GM23338 (cell line): ENCODE measurements around the gene PCNT. TPM values are rescaled to one million over a fixed set of nuclear protein-coding genes. Genes with fewer than 3 reads are reported as not detected.

Experiments used
- ATAC-seq: fragments of 200-7000 bp; cut with Tn5 transposase; 3 replicates; pipeline ENCODE4 v1.9.1; 2020
- DNase-seq: peaks from one replicate; pipeline ENCODE4 v3.0.0-alpha.2; 2015; ENCODE audit warnings: low spot score
- H2AFZ ChIP-seq: fragments of 200-600 bp; sonication (generic); 2 replicates; pipeline ENCODE4 v1.8.0; 2016; ENCODE audit warnings: antibody characterized with exemption, mild to moderate bottlenecking, moderate library complexity
- H3F3A ChIP-seq: fragments of 200-600 bp; sonication (generic); replicated peaks from 2 replicates; pipeline ENCODE4 v1.8.0; 2017; ENCODE audit warnings: antibody characterized with exemption, mixed run types, low read depth
- H3K27ac ChIP-seq: fragments of 200-600 bp; sonication (generic); 2 replicates; pipeline ENCODE4 v1.6.1; 2016; ENCODE audit warnings: low read depth
- H3K27me3 ChIP-seq: fragments of 200-600 bp; sonication (generic); 2 replicates; pipeline ENCODE4 v1.8.0; 2016; ENCODE audit warnings: mild to moderate bottlenecking, mixed run types, moderate library complexity; ENCODE audit not compliant: insufficient read depth
- H3K36me3 ChIP-seq: fragments of 200-600 bp; sonication (generic); 2 replicates; pipeline ENCODE4 v1.8.0; 2016; ENCODE audit warnings: mild to moderate bottlenecking; ENCODE audit not compliant: insufficient read depth
- H3K4me1 ChIP-seq: fragments of 200-600 bp; sonication (generic); 2 replicates; pipeline ENCODE4 v1.8.0; 2016; ENCODE audit warnings: mild to moderate bottlenecking, moderate library complexity; ENCODE audit not compliant: insufficient read depth
- H3K4me2 ChIP-seq: fragments of 200-600 bp; sonication (generic); 2 replicates; pipeline ENCODE4 v1.7.1; 2017; ENCODE audit warnings: mixed run types
- H3K4me3 ChIP-seq: fragments of 200-600 bp; sonication (generic); 2 replicates; pipeline ENCODE4 v1.6.1; 2016; ENCODE audit warnings: mixed run types
- H3K79me2 ChIP-seq: fragments of 200-600 bp; sonication (generic); replicated peaks from 2 replicates; pipeline ENCODE4 v1.8.0; 2017; ENCODE audit warnings: mild to moderate bottlenecking; ENCODE audit not compliant: insufficient read depth
- H3K9me2 ChIP-seq: fragments of 200-600 bp; sonication (generic); 2 replicates; pipeline ENCODE4 v1.8.0; 2017; ENCODE audit not compliant: insufficient read depth
- H4K20me1 ChIP-seq: fragments of 200-600 bp; sonication (generic); replicated peaks from 2 replicates; pipeline ENCODE4 v1.8.0; 2017; ENCODE audit warnings: mild to moderate bottlenecking; ENCODE audit not compliant: insufficient read depth
- H3K27ac Mint-ChIP-seq: 2 replicates; pipeline ENCODE4 v1.8.0; 2020; ENCODE audit warnings: inconsistent platforms, mild to moderate bottlenecking, moderate library complexity, mixed read lengths
- H3K27me3 Mint-ChIP-seq: 3 replicates; pipeline ENCODE4 v1.8.0; 2022; ENCODE audit warnings: low read depth, mild to moderate bottlenecking, moderate library complexity, mixed read lengths, inconsistent platforms; ENCODE audit not compliant: insufficient read depth, poor library complexity
- H3K36me3 Mint-ChIP-seq: 3 replicates; pipeline ENCODE4 v1.8.0; 2021; ENCODE audit warnings: low read depth, mild to moderate bottlenecking, inconsistent platforms, moderate library complexity, mixed read lengths
- H3K4me1 Mint-ChIP-seq: 3 replicates; pipeline ENCODE4 v1.8.0; 2020; ENCODE audit warnings: mild to moderate bottlenecking, inconsistent platforms, mixed read lengths
- H3K4me3 Mint-ChIP-seq: 3 replicates; pipeline ENCODE4 v1.8.0; 2021; ENCODE audit warnings: moderate library complexity, mild to moderate bottlenecking, inconsistent platforms, mixed read lengths
- H3K9me3 Mint-ChIP-seq: 3 replicates; pipeline ENCODE4 v1.8.0; 2020; ENCODE audit warnings: moderate library complexity, mild to moderate bottlenecking, inconsistent platforms, mixed read lengths
- EZH2 ChIP-seq: fragments of 200-600 bp; sonication (generic); IDR thresholded peaks from one replicate; pipeline ENCODE4 v1.8.0; 2017; ENCODE audit warnings: antibody characterized with exemption, mild to moderate bottlenecking, low read depth; ENCODE audit not compliant: unreplicated experiment
- EZH2phosphoT487 ChIP-seq: fragments of 200-600 bp; sonication (generic); IDR thresholded peaks from one replicate; pipeline ENCODE4 v1.8.1; 2018; ENCODE audit warnings: antibody characterized with exemption; ENCODE audit not compliant: unreplicated experiment
- NANOG ChIP-seq: IDR thresholded peaks from 2 replicates; pipeline ENCODE4 v1.6.1; 2016; ENCODE audit warnings: antibody characterized with exemption, borderline replicate concordance
- STAT1 ChIP-seq: IDR thresholded peaks from one replicate; pipeline ENCODE4 v1.6.1; 2016; ENCODE audit warnings: antibody characterized with exemption; ENCODE audit not compliant: unreplicated experiment
- ZNF114 ChIP-seq: fragments of 250-450 bp; sonication (Bioruptor Pico); IDR thresholded peaks from 2 replicates; pipeline ENCODE4 v1.5.0; 2020; ENCODE audit warnings: mild to moderate bottlenecking, moderate library complexity
- ZNF331 ChIP-seq: fragments of 250-450 bp; sonication (Bioruptor Pico); IDR thresholded peaks from 2 replicates; pipeline ENCODE4 v1.5.0; 2020; ENCODE audit warnings: low read depth, mild to moderate bottlenecking, moderate library complexity
- polyA plus RNA-seq: library from polyadenylated mRNA; unstranded; fragments of >200 nt; fragmentation: Nextera tagmentation; extraction: Ambion mirVana; gene quantifications from 2 replicates; pipeline ENCODE4 v1.2.1, GENCODE V29; 2016
- total RNA-seq: library from RNA; depleted of rRNA; stranded (reverse); fragments of >200 nt; shearing (Covaris generic); gene quantifications from 2 replicates; pipeline ENCODE4 v1.2.3, GENCODE V29; 2014
- TF ChIP-seq, protein P1 (sequence below): IDR thresholded peaks from one replicate; pipeline ENCODE4 v1.6.1; 2018; ENCODE audit warnings: antibody characterized with exemption; ENCODE audit not compliant: unreplicated experiment
- TF ChIP-seq, protein P2 (sequence below), 2 experiments: fragments of 200-600 bp in 1 of 2; sonication (generic) in 1 of 2; conservative IDR thresholded peaks; 2 replicates each; pipeline versions ENCODE4 v1.5.1 to v1.6.1; 2016 to 2017; ENCODE audit warnings: antibody characterized with exemption in 2 of 2, low read depth in 2 of 2, mild to moderate bottlenecking in 2 of 2, moderate library complexity in 1 of 2

Gene PCNT
- total and polyA plus RNA-seq, 2 experiments from 2014 or later, result 39.6 to 46.1 TPM

DNA sequence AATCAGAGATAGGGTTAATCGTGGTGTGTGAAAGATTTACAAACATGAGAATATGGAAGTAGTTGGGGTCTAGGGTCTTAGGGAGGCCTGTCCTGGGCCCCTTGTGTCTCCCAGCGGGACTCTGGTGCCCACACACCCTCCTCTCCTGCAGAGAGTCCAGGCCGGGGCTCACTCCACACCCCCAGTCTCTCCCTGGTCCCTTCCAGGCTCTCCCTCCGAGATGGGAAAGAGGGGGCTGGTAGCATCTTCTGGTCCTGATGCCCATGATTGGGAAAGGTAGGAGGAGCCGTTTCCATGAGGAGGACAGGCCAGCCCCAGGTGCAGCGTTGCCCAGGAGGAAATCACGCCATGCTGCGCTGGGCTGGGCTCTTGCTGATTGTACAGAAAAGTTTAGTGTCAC lies 26.6 kb downstream of the PCNT start:
- Histone ChIP-seq H3K9me2 (no peaks in the 10 kb centered on the region), H2AFZ (no peak overlapping the region), H3K27ac (no peak overlapping the region), H3K4me3 (no peak overlapping the region), H3K4me2 (no peak overlapping the region), H3K27me3 (no peaks in the 10 kb centered on the region), H4K20me1 (no peaks in the 10 kb centered on the region; the same call in none of the 2 replicates), H3K4me1 (no peaks in the 10 kb centered on the region), H3K36me3 (peaks cover 31% of the 10 kb centered on the region), H3K79me2 (no peaks in the 10 kb centered on the region), H3F3A (no peaks in the 10 kb centered on the region)
- ATAC-seq, result no peak
- TF ChIP-seq, protein P1, sequence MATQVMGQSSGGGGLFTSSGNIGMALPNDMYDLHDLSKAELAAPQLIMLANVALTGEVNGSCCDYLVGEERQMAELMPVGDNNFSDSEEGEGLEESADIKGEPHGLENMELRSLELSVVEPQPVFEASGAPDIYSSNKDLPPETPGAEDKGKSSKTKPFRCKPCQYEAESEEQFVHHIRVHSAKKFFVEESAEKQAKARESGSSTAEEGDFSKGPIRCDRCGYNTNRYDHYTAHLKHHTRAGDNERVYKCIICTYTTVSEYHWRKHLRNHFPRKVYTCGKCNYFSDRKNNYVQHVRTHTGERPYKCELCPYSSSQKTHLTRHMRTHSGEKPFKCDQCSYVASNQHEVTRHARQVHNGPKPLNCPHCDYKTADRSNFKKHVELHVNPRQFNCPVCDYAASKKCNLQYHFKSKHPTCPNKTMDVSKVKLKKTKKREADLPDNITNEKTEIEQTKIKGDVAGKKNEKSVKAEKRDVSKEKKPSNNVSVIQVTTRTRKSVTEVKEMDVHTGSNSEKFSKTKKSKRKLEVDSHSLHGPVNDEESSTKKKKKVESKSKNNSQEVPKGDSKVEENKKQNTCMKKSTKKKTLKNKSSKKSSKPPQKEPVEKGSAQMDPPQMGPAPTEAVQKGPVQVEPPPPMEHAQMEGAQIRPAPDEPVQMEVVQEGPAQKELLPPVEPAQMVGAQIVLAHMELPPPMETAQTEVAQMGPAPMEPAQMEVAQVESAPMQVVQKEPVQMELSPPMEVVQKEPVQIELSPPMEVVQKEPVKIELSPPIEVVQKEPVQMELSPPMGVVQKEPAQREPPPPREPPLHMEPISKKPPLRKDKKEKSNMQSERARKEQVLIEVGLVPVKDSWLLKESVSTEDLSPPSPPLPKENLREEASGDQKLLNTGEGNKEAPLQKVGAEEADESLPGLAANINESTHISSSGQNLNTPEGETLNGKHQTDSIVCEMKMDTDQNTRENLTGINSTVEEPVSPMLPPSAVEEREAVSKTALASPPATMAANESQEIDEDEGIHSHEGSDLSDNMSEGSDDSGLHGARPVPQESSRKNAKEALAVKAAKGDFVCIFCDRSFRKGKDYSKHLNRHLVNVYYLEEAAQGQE, result no peak
- TF ChIP-seq ZNF114 (CRISPR knock-in tag) (no peak), STAT1 (no peak), NANOG (no peak), EZH2 (no peak), ZNF331 (CRISPR knock-in tag) (no peak)
- TF ChIP-seq, protein P2, sequence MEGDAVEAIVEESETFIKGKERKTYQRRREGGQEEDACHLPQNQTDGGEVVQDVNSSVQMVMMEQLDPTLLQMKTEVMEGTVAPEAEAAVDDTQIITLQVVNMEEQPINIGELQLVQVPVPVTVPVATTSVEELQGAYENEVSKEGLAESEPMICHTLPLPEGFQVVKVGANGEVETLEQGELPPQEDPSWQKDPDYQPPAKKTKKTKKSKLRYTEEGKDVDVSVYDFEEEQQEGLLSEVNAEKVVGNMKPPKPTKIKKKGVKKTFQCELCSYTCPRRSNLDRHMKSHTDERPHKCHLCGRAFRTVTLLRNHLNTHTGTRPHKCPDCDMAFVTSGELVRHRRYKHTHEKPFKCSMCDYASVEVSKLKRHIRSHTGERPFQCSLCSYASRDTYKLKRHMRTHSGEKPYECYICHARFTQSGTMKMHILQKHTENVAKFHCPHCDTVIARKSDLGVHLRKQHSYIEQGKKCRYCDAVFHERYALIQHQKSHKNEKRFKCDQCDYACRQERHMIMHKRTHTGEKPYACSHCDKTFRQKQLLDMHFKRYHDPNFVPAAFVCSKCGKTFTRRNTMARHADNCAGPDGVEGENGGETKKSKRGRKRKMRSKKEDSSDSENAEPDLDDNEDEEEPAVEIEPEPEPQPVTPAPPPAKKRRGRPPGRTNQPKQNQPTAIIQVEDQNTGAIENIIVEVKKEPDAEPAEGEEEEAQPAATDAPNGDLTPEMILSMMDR (conservative IDR thresholded peaks at IDR 0.05; ENCODE audit: low read depth in 2 of 2), result no peak
- DNase-seq, result no peak
- no peaks in the 10 kb centered on the region for H3K4me1 Mint-ChIP-seq
- H3K27me3 Mint-ChIP-seq, result peaks cover 10% of the 10 kb centered on the region
- H3K27ac Mint-ChIP-seq, result no peak overlapping the region
- no peaks in the 10 kb centered on the region for H3K9me3 Mint-ChIP-seq
- no peak overlapping the region for H3K4me3 Mint-ChIP-seq
- peaks cover 77% of the 10 kb centered on the region for H3K36me3 Mint-ChIP-seq

- Mint-ChIP-seq H3K9me3 (no peaks in the 10 kb centered on the region), H3K36me3 (peaks cover 73% of the 10 kb centered on the region), H3K27me3 (peaks cover 10% of the 10 kb centered on the region), H3K27ac (no peak overlapping the region), H3K4me1 (no peaks in the 10 kb centered on the region), H3K4me3 (no peak overlapping the region)
- Histone ChIP-seq H4K20me1 (no peaks in the 10 kb centered on the region; the same call in none of the 2 replicates), H3K27me3 (no peaks in the 10 kb centered on the region), H3F3A (no peaks in the 10 kb centered on the region), H3K9me2 (no peaks in the 10 kb centered on the region), H3K4me1 (no peaks in the 10 kb centered on the region), H3K4me3 (no peak overlapping the region), H3K79me2 (no peaks in the 10 kb centered on the region), H2AFZ (no peak overlapping the region), H3K4me2 (no peak overlapping the region), H3K27ac (no peak overlapping the region), H3K36me3 (peaks cover 27% of the 10 kb centered on the region)
- DNase-seq (no peak), ATAC-seq (no peak)
- TF ChIP-seq ZNF331 (CRISPR knock-in tag), result no peak
- TF ChIP-seq, protein P2 (conservative IDR thresholded peaks at IDR 0.05; ENCODE audit: low read depth in 2 of 2), result no peak
- TF ChIP-seq EZH2phosphoT487, result no peak
Measured at GRCh38 chr21:46350981-46351380, 27.0 kb downstream of the PCNT start.
